ENCODE results near the gene AMMECR1. TPM values are rescaled to one million over a fixed set of nuclear protein-coding genes. Genes with fewer than 3 reads are reported as not detected.

The AMMECR1 gene
- total and polyA plus RNA-seq, 2 of the 4 experiments (the other 2 are of a cell fraction) = 7.0 to 11.3 TPM

- BruUV-seq (replicated peaks) = no TSS peak
- peak overlapping the region; percentile 73; the same call in 1 of the 2 replicates for H2AK5ac ChIP-seq (ENCODE audit: low read depth, low read length)
- dilution Hi-C loops (cut with HindIII; ENCODE audit: low sequenced_read_pairs, unreplicated experiment) (no loop called here), in situ Hi-C loops (cut with MboI; ENCODE audit: low sequenced_read_pairs) (no loop called here), intact Hi-C loops (cut with micrococcal nuclease) (loop anchor here (2.0 kb wide), 1 partner anchor 55 kb away; no protein-coding TSS in a partner anchor)
- H3K23ac ChIP-seq (ENCODE audit: low read depth, low read length) = peak overlapping the region; percentile 53; the same call in 1 of the 2 replicates
- H2AFZ ChIP-seq (replicated peaks; ENCODE audit: low read length, poor library complexity) = no peak overlapping the region
- ChIA-PET POLR2A (ENCODE audit: unreplicated experiment) (no interaction called here), CTCF (no interaction called here)
- H3K27ac ChIP-seq (ENCODE audit: insufficient read depth, low read length) = peak overlapping the region; percentile 99
- peak overlapping the region; percentile 38 for H3K9ac ChIP-seq (ENCODE audit: low read depth, low read length)
- ATAC-seq (ENCODE audit: low read depth) = peak; percentile 50
- H3K56ac ChIP-seq (ENCODE audit: extremely low read depth, insufficient read depth, low read length) = peak overlapping the region; percentile 79
- H3K36me3 ChIP-seq (ENCODE audit: control insufficient read depth, insufficient read depth, low read length) = no peaks in the 10 kb centered on the region
- H4K91ac ChIP-seq (ENCODE audit: insufficient read depth, low read depth, low read length) = peak overlapping the region; percentile 83
- peaks cover 7 to 31% of the 10 kb centered on the region in 2 experiments; a peak in 3 of 4 replicates for H3K79me1 ChIP-seq (ENCODE audit: low read depth in 1 of 2, low read length in 2 of 2)
- H3K27me3 ChIP-seq (ENCODE audit: control insufficient read depth, insufficient read depth, low read length) = no peaks in the 10 kb centered on the region; the same call in 1 of the 2 replicates
- peak overlapping the region; percentile 55 to 74 for H4K8ac ChIP-seq (ENCODE audit: low read depth in 2 of 2, low read length in 2 of 2)
- H3K4me2 ChIP-seq (ENCODE audit: low read depth, low read length) = peak overlapping the region; percentile 90
- no peaks in the 10 kb centered on the region; the same call in 1 of the 2 replicates for H3K9me1 ChIP-seq (ENCODE audit: insufficient read depth, low read length)
- peak overlapping the region; percentile 88 for H2BK15ac ChIP-seq (ENCODE audit: low read depth, low read length)
- H4K20me1 ChIP-seq (ENCODE audit: insufficient read depth, low read length) = no peaks in the 10 kb centered on the region
- peak overlapping the region; percentile 85 for H3K14ac ChIP-seq (replicated peaks; ENCODE audit: low read depth, low read length)
- peak overlapping the region; percentile 100 for H3K18ac ChIP-seq (ENCODE audit: low read depth, low read length)
- peaks cover 2% of the 10 kb centered on the region; the same call in 1 of the 2 replicates for H3K9me3 ChIP-seq (ENCODE audit: control insufficient read depth, insufficient read depth, low read length)
- TF ChIP-seq, protein P1, sequence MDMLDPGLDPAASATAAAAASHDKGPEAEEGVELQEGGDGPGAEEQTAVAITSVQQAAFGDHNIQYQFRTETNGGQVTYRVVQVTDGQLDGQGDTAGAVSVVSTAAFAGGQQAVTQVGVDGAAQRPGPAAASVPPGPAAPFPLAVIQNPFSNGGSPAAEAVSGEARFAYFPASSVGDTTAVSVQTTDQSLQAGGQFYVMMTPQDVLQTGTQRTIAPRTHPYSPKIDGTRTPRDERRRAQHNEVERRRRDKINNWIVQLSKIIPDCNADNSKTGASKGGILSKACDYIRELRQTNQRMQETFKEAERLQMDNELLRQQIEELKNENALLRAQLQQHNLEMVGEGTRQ (IDR thresholded peaks at IDR 0.05; ENCODE audit: low read depth, low read length) = peak; percentile 90
- TF ChIP-seq BHLHE40 (IDR thresholded peaks at IDR 0.05; ENCODE audit: low read depth, low read length) (peak; percentile 86), FOS (IDR thresholded peaks at IDR 0.05; ENCODE audit: low read depth, low read length) (peak; percentile 91), MAFK (IDR thresholded peaks at IDR 0.05; ENCODE audit: low read depth, low read length) (no peak), CEBPB (IDR thresholded peaks at IDR 0.05; ENCODE audit: low read depth, low read length) (peak; percentile 97)
- no peak overlapping the region for H3K4me3 ChIP-seq (ENCODE audit: insufficient read depth, low read depth, low read length)
- H4K5ac ChIP-seq (ENCODE audit: low read depth, low read length) = peak overlapping the region; percentile 98
- 44% methylated on average over 3 of the region's 6 CpGs; no CpG with 5 or more reads in 1 of the 2 experiments for WGBS, 2 experiments (ENCODE audit: extremely low coverage in 2 of 2, insufficient read length in 1 of 2)
- DNase-seq = peak; percentile 89
- H2BK5ac ChIP-seq (ENCODE audit: low read depth, low read length, poor library complexity, severe bottlenecking) = peak overlapping the region; percentile 99
- peak overlapping the region; percentile 82 for H3K4ac ChIP-seq (ENCODE audit: low read depth, low read length)
- peaks cover 15% of the 10 kb centered on the region for H3K4me1 ChIP-seq (ENCODE audit: control insufficient read depth, insufficient read depth, low read length)
- peak overlapping the region; percentile 94 for H2BK120ac ChIP-seq (ENCODE audit: low read depth, low read length)
- H2AK9ac ChIP-seq (replicated peaks; ENCODE audit: low read depth, low read length, poor library complexity) = no peak overlapping the region
- peak overlapping the region; percentile 96 for H2BK20ac ChIP-seq (ENCODE audit: low read depth, low read length)
These were observed 31.8 kb downstream of the AMMECR1 start for GRCh38 chrX:110286106-110286505.
